OCI-LY3 (cell line): ENCODE measurements around the gene HERC4.

Experiments used
- H2AFZ ChIP-seq: fragments of 200-600, 300-600 bp; shearing (Covaris generic); 2 replicates; pipeline ENCODE4 v1.6.0; 2014; ENCODE audit warnings: antibody characterized with exemption, low read depth, low read length
- H3K27ac ChIP-seq: fragments of 200-600, 300-600 bp; sonication (generic); 2 replicates; pipeline ENCODE4 v1.5.1; 2014; ENCODE audit warnings: mild to moderate bottlenecking, low read length, moderate library complexity, mixed read lengths
- H3K27me3 ChIP-seq: fragments of 200-600, 300-600 bp; sonication (generic); 2 replicates; pipeline ENCODE4 v1.6.1; 2014; ENCODE audit warnings: low read depth, low read length, mixed read lengths
- H3K36me3 ChIP-seq: fragments of 200-600, 300-600 bp; sonication (generic); replicated peaks from 2 replicates; pipeline ENCODE3; 2014; ENCODE audit warnings: low read depth, low read length, mixed read lengths
- H3K4me1 ChIP-seq: fragments of 300-600, 200-600 bp; sonication (generic); 2 replicates; pipeline ENCODE4 v1.6.1; 2014; ENCODE audit warnings: low read length, mixed read lengths
- H3K4me2 ChIP-seq: fragments of 200-600, 300-600 bp; sonication (generic); 2 replicates; pipeline ENCODE4 v1.6.1; 2014; ENCODE audit warnings: low read length, mixed read lengths
- H3K4me3 ChIP-seq: fragments of 300-600, 200-600 bp; sonication (generic); 2 replicates; pipeline ENCODE4 v1.5.1; 2014; ENCODE audit warnings: antibody characterized with exemption, mild to moderate bottlenecking, low read length, moderate library complexity
- H3K79me2 ChIP-seq: fragments of 300-600, 200-600 bp; shearing (Covaris generic); 2 replicates; pipeline ENCODE4 v1.6.1; 2014; ENCODE audit warnings: mild to moderate bottlenecking, low read length, mixed read lengths
- H3K9ac ChIP-seq: fragments of 300-600, 200-600 bp; shearing (Covaris generic); 2 replicates; pipeline ENCODE4 v1.6.0; 2014; ENCODE audit warnings: mild to moderate bottlenecking, low read length, moderate library complexity
- H3K9me3 ChIP-seq: fragments of 200-600, 300-600 bp; shearing (Covaris generic); 2 replicates; pipeline ENCODE4 v1.6.1; 2014; ENCODE audit warnings: low read length, mixed read lengths; ENCODE audit not compliant: insufficient read depth
- H4K20me1 ChIP-seq: fragments of 200-600, 300-600 bp; sonication (generic); 2 replicates; pipeline ENCODE4 v1.6.1; 2016; ENCODE audit warnings: low read length, mixed read lengths; ENCODE audit not compliant: insufficient read depth
- EZH2phosphoT487 ChIP-seq: fragments of 200-600 bp; shearing (Covaris generic); IDR thresholded peaks from 2 replicates; pipeline ENCODE4 v1.6.1; 2018; ENCODE audit warnings: antibody characterized with exemption, mixed run types, low read depth
- TF ChIP-seq, protein P1 (sequence below): fragments of 200-600, 300-600 bp; sonication (generic); IDR thresholded peaks from 2 replicates; pipeline ENCODE4 v1.5.1; 2014; ENCODE audit warnings: antibody characterized with exemption, low read length, low read depth

Gene HERC4, protein sequence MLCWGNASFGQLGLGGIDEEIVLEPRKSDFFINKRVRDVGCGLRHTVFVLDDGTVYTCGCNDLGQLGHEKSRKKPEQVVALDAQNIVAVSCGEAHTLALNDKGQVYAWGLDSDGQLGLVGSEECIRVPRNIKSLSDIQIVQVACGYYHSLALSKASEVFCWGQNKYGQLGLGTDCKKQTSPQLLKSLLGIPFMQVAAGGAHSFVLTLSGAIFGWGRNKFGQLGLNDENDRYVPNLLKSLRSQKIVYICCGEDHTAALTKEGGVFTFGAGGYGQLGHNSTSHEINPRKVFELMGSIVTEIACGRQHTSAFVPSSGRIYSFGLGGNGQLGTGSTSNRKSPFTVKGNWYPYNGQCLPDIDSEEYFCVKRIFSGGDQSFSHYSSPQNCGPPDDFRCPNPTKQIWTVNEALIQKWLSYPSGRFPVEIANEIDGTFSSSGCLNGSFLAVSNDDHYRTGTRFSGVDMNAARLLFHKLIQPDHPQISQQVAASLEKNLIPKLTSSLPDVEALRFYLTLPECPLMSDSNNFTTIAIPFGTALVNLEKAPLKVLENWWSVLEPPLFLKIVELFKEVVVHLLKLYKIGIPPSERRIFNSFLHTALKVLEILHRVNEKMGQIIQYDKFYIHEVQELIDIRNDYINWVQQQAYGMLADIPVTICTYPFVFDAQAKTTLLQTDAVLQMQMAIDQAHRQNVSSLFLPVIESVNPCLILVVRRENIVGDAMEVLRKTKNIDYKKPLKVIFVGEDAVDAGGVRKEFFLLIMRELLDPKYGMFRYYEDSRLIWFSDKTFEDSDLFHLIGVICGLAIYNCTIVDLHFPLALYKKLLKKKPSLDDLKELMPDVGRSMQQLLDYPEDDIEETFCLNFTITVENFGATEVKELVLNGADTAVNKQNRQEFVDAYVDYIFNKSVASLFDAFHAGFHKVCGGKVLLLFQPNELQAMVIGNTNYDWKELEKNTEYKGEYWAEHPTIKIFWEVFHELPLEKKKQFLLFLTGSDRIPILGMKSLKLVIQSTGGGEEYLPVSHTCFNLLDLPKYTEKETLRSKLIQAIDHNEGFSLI

GRCh38 chr10:68074775-68075549 lies at the start of gene HERC4:
Gene HERC4 (minus strand): TSS chr10:68075283. CDS start chr10:68073108, 2,175 bp downstream.
- Histone ChIP-seq H3K9me3 (no peaks in the 10 kb centered on the region), H3K36me3 (no peaks in the 10 kb centered on the region), H3K27ac (peak within 1 kb of the TSS; percentile 89), H3K27me3 (no peaks in the 10 kb centered on the region), H4K20me1 (no peaks in the 10 kb centered on the region), H3K4me2 (peak within 1 kb of the TSS; percentile 87), H3K4me1 (peaks cover 28% of the 10 kb centered on the region), H2AFZ (peak within 1 kb of the TSS; percentile 100), H3K79me2 (peaks cover 40% of the 10 kb centered on the region), H3K9ac (peak within 1 kb of the TSS; percentile 86), H3K4me3 (peak within 1 kb of the TSS; percentile 87)
- no peak for TF ChIP-seq EZH2phosphoT487
- TF ChIP-seq, protein P1, sequence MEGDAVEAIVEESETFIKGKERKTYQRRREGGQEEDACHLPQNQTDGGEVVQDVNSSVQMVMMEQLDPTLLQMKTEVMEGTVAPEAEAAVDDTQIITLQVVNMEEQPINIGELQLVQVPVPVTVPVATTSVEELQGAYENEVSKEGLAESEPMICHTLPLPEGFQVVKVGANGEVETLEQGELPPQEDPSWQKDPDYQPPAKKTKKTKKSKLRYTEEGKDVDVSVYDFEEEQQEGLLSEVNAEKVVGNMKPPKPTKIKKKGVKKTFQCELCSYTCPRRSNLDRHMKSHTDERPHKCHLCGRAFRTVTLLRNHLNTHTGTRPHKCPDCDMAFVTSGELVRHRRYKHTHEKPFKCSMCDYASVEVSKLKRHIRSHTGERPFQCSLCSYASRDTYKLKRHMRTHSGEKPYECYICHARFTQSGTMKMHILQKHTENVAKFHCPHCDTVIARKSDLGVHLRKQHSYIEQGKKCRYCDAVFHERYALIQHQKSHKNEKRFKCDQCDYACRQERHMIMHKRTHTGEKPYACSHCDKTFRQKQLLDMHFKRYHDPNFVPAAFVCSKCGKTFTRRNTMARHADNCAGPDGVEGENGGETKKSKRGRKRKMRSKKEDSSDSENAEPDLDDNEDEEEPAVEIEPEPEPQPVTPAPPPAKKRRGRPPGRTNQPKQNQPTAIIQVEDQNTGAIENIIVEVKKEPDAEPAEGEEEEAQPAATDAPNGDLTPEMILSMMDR = no peak

- Histone ChIP-seq H3K79me2 (no peaks in the 10 kb centered on the region), H3K36me3 (no peaks in the 10 kb centered on the region), H3K9me3 (no peaks in the 10 kb centered on the region), H3K4me2 (no peak overlapping the region), H3K9ac (no peak overlapping the region), H2AFZ (no peak overlapping the region), H4K20me1 (no peaks in the 10 kb centered on the region), H3K27me3 (no peaks in the 10 kb centered on the region), H3K27ac (no peak overlapping the region), H3K4me1 (no peaks in the 10 kb centered on the region), H3K4me3 (no peak overlapping the region)
- TF ChIP-seq, protein P1 = no peak
- TF ChIP-seq EZH2phosphoT487 = no peak
These were observed 49.6 kb upstream of the HERC4 start for GRCh38 chr10:68124718-68125117.

DNA sequence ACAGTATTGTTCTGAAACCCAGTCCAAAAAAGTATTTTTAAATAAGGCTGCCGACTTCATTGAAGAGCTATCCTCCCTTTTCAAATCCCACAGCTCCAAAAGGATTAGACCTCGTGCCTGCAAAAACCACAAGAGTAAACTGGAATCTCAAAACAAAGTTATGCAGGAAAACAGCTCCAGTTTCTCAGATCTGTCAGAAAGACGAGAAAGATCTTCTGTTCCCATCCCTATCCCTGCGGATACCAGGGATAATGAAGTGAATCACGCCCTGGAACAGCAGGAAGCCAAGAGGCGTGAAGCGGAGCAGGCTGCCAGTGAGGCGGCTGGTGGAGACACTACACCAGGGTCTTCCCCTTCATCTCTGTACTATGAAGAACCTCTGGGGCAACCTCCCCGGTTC lies 46.8 kb upstream of the HERC4 start:
- no peak overlapping the region for H3K4me3 ChIP-seq
- H3K9me3 ChIP-seq = no peaks in the 10 kb centered on the region
- H3K27me3 ChIP-seq = no peaks in the 10 kb centered on the region
- no peaks in the 10 kb centered on the region for H3K36me3 ChIP-seq
- no peaks in the 10 kb centered on the region for H3K79me2 ChIP-seq
- no peaks in the 10 kb centered on the region for H4K20me1 ChIP-seq
- no peak overlapping the region for H3K9ac ChIP-seq
- H3K27ac ChIP-seq = no peak overlapping the region
- TF ChIP-seq, protein P1 = no peak
- TF ChIP-seq EZH2phosphoT487 = no peak
- no peak overlapping the region for H2AFZ ChIP-seq
- no peaks in the 10 kb centered on the region for H3K4me1 ChIP-seq
- H3K4me2 ChIP-seq = no peak overlapping the region
